Activated CD4-positive, alpha-beta memory T cell treated with anti-CD3 and anti-CD28 coated beads, Interleukin-2, amount 10 ng/mL, durations not matched to agents 7 days and 5 days (primary cell): Measurements from ENCODE around the gene KCNQ1. TPM values are rescaled to one million over a fixed set of nuclear protein-coding genes. Genes with fewer than 3 reads are reported as not detected.

Experiments
- CTCF ChIA-PET: fragments of 350-600 bp; sonication (Branson Sonifier 250); formaldehyde crosslinking; loops from one replicate; lab custom pipeline; 2021; ENCODE audit warnings: antibody characterized with exemption, inconsistent platforms; lab: Charles Lee
- POLR2A ChIA-PET: fragments of 350-600 bp; sonication (Branson Sonifier 250); formaldehyde crosslinking; loops from one replicate; lab custom pipeline; 2021; ENCODE audit warnings: antibody characterized with exemption; lab: Charles Lee
- DNase-seq: peaks from one replicate; pipeline ENCODE4 v3.0.0-alpha.2; 2020
- H3K27ac Mint-ChIP-seq: one replicate; pipeline ENCODE4 v1.8.0; 2021; ENCODE audit warnings: mild to moderate bottlenecking, mixed read lengths
- H3K27me3 Mint-ChIP-seq: one replicate; pipeline ENCODE4 v1.8.0; 2021; ENCODE audit warnings: mixed read lengths
- H3K36me3 Mint-ChIP-seq: one replicate; pipeline ENCODE4 v1.8.0; 2021; ENCODE audit warnings: low read depth, mixed read lengths
- H3K4me1 Mint-ChIP-seq: one replicate; pipeline ENCODE4 v1.8.0; 2021; ENCODE audit warnings: mixed read lengths
- H3K4me3 Mint-ChIP-seq: one replicate; pipeline ENCODE4 v1.8.0; 2021; ENCODE audit warnings: mild to moderate bottlenecking, mixed read lengths
- H3K9me3 Mint-ChIP-seq: one replicate; pipeline ENCODE4 v1.8.0; 2021; ENCODE audit warnings: mixed read lengths
- total RNA-seq, 2 experiments: library from RNA; stranded (reverse); gene quantifications; one replicate each; pipeline ENCODE4 v1.2.3, GENCODE V29; 2021

KCNQ1 gene
- total RNA-seq, 2 experiments from 2014 or later: 14.8 to 15.0 TPM

DNA sequence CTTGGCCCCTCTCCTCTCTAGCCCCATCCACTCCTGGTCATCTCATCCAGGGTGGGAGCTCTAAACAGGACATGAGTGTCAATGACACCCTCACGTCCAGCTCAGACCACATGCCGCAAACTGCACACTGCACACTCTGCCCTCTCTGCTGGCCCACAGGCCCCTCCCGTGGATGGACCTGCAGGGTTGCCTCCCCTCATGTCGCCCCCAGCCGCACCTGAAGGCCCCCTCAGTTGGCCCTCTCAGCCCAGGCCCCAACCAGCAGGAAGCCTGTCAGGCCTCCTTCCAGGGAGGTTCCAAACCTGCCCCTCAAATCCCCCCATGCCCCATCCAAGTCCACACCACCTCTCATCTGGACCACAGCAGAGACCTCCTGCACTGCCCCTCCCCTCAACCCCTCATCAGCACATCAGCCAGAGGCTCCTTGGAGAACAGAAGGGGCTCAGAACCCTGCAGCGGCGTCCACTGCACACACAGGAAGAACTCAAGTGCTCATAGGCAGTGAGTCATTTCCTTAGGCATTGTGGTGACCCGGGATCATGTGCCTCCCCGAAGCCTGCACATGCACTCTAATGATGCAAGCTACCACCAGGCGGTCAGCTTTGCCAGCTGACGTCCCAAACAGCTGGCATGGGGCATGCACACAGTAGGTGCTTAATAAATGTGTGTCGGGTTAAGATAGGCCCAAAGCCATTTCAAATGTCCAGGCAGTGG, 453.7 kb downstream of the KCNQ1 start:
- H3K27me3 Mint-ChIP-seq: no peaks in the 10 kb centered on the region
- H3K27ac Mint-ChIP-seq: peak overlapping the region; percentile 95
- ChIA-PET POLR2A (interaction anchor here (0.8 to 1.9 kb wide), 8 partner anchors 9 to 117 kb away, joined by 3 to 9 read pairs (median 4); partner anchors contain the start of gene PHLDA2), CTCF (interaction anchor here (1.1 to 1.5 kb wide), 2 partner anchors 10 to 366 kb away, joined by 9 to 11 read pairs; no protein-coding TSS in a partner anchor)
- H3K36me3 Mint-ChIP-seq: no peaks in the 10 kb centered on the region
- DNase-seq: peak; percentile 82
- no peaks in the 10 kb centered on the region for H3K9me3 Mint-ChIP-seq
- H3K4me1 Mint-ChIP-seq: peaks cover 43% of the 10 kb centered on the region
- H3K4me3 Mint-ChIP-seq: peak overlapping the region; percentile 66

Other genes with a start within 250 kb of the KCNQ1 start
- under 1 TPM; 0.35 to 0.68 TPM for gene ASCL2, start 174.4 kb upstream of the KCNQ1 start, total RNA-seq
- gene C11orf21, start 143.1 kb upstream of the KCNQ1 start, total RNA-seq: 10 to 100 TPM; 66.0 to 68.3 TPM
- gene TSPAN32, start 143.0 kb upstream of the KCNQ1 start, total RNA-seq: 10 to 100 TPM; 48.0 to 50.1 TPM
- 100 to 1,000 TPM; 192 TPM for gene CD81, start 67.7 kb upstream of the KCNQ1 start, total RNA-seq
- 10 to 100 TPM; 46.4 to 46.5 TPM for gene TSSC4, start 44.3 kb upstream of the KCNQ1 start, total RNA-seq
- not detected for gene TRPM5, start 494 bp upstream of the KCNQ1 start, total RNA-seq